Esophagus muscularis mucosa (tissue), 4 donors: ENCODE measurements around the gene HSPB2.

ENCODE experiments used
- CTCF ChIP-seq, 3 experiments: fragments of 200-600 bp in 2 of 3; fragments of 450-650 bp in 1 of 3; sonication (generic) in 2 of 3; IDR thresholded peaks; one replicate each; pipeline ENCODE4 v1.5.1; 2017 to 2019; ENCODE audit warnings: antibody characterized with exemption in 3 of 3, mild to moderate bottlenecking in 2 of 3, moderate library complexity in 1 of 3
- EP300 ChIP-seq: sonication (generic); formaldehyde crosslinking; IDR thresholded peaks from one replicate; pipeline ENCODE4 v1.6.1; 2017; ENCODE audit warnings: antibody characterized with exemption
- POLR2A ChIP-seq: fragments of 450-650 bp; IDR thresholded peaks from one replicate; pipeline ENCODE4 v1.6.1; 2017; ENCODE audit warnings: antibody characterized with exemption, moderate library complexity, mild to moderate bottlenecking, low read depth
- POLR2AphosphoS5 ChIP-seq, 2 donors: sonication (generic); formaldehyde crosslinking; IDR thresholded peaks; one replicate each; pipeline ENCODE4 v1.6.1; 2017; ENCODE audit warnings: antibody characterized with exemption in 2 of 2

- no peak for TF ChIP-seq CTCF (IDR thresholded peaks at IDR 0.05)
- no peak for TF ChIP-seq POLR2A
- TF ChIP-seq EP300 = no peak
- no peak for TF ChIP-seq POLR2AphosphoS5 (IDR thresholded peaks at IDR 0.05)
Measured at GRCh38 chr11:111944139-111944538, 31.6 kb downstream of the HSPB2 start.
